ENCODE results near the gene TBC1D8. TPM values are rescaled to one million over a fixed set of nuclear protein-coding genes. Genes with fewer than 3 reads are reported as not detected.

TBC1D8 gene
- total and polyA plus RNA-seq, 9 of the 15 experiments (the other 6 are each of a cell fraction or from before 2014, with no cell fraction given) = 0.36 to 1.3 (median 0.82) TPM

DNA sequence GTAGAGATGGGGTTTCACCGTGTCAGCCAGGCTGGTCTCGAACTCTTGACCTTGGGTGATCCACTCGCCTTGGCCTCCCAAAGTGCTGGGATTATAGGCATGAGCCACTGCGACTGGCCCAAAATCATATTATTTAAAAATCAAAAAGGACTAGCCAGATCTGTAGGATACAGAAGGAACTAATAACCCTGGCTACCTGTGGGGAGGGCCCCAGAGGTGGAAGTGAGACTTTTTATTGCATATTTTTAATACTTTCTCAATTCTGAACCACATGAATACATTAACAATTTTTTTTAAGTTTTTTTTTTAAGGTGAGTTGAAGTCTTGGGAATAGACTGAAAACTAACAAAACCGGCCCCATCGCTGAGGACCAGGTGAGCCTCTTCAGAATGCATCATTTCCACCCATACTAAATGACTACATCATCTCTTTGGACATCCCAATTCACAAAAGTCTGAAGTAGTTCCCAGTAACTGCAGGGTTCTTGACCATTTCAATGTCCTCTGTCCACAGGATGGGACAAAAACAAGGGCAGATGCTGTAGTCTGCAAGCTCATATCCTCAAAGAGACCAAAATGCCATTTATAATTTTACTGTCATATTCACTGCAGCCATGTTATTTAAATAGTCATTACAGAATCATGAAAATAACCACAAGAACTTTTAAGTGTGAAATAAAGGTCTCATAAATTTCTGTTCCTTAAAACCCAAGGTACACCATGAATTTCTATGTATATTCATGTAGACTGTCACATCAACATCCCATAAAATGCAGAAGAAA, 127.7 kb downstream of the TBC1D8 start:
- Histone ChIP-seq H3K9ac (ENCODE audit: insufficient read depth in 1 of 2, low read depth in 2 of 2, low read length in 2 of 2) (no peak overlapping the region), H3K9me1 (ENCODE audit: control insufficient read depth, insufficient read depth, low read length) (no peaks in the 10 kb centered on the region), H3K36me3 (ENCODE audit: control insufficient read depth, insufficient read depth, low read length) (peaks cover 14% of the 10 kb centered on the region; the same call in 2 of the 3 replicates), H4K20me1 (replicated peaks; ENCODE audit: control insufficient read depth, insufficient read depth, low read length) (no peaks in the 10 kb centered on the region), H3K27me3 (ENCODE audit: control insufficient read depth in 2 of 2, insufficient read depth in 2 of 2, low read length in 2 of 2) (no peaks in the 10 kb centered on the region), H2AFZ (ENCODE audit: low read depth, low read length) (no peak overlapping the region), H3K4me2 (ENCODE audit: insufficient read depth, low read length) (no peak overlapping the region), H3K9me3 (replicated peaks; ENCODE audit: control insufficient read depth, insufficient read depth, low read depth, low read length) (no peaks in the 10 kb centered on the region), H3K4me1 (replicated peaks in 1 of 2; ENCODE audit: control insufficient read depth in 2 of 2, insufficient read depth in 2 of 2, low read length in 2 of 2) (no peaks in the 10 kb centered on the region; a peak in 1 of 5 replicates), H3K27ac (ENCODE audit: extremely low read depth, low read depth, low read length) (no peak overlapping the region), H3K4me3 (no peak overlapping the region), H3K79me2 (ENCODE audit: control insufficient read depth, insufficient read depth, low read length) (no peaks in the 10 kb centered on the region)
- DNase-seq (ENCODE audit: extremely low read depth in 1 of 4, low spot score in 3 of 4) = no peak
- no peak for ATAC-seq
- 93% methylated on average over 6 of the region's 6 CpGs for WGBS (ENCODE audit: insufficient coverage, low coverage, missing lambda C conversion rate)
- CTCF ChIA-PET (ENCODE audit: low intra/inter-chr PET ratio) = no interaction called here
- POLR2A ChIA-PET = interaction anchor here (2.4 kb wide), 1 partner anchor 7 kb away, joined by 8 read pairs; no protein-coding TSS in a partner anchor
- in situ Hi-C loops (cut with MboI) (no loop called here), intact Hi-C loops (cut with micrococcal nuclease) (no loop called here)
- BruUV-seq (replicated peaks) = no TSS peak
- no peak for TF ChIP-seq EWSR1 (IDR thresholded peaks at IDR 0.05; ENCODE audit: borderline replicate concordance, low read depth, partially characterized antibody)
- TF ChIP-seq ELF2 (CRISPR knock-in tag; IDR thresholded peaks at IDR 0.05) = no peak
- TF ChIP-seq EP400 (IDR thresholded peaks at IDR 0.05) = no peak
- no peak for TF ChIP-seq CHD1 (IDR thresholded peaks at IDR 0.05; ENCODE audit: low read length)
- no peak for TF ChIP-seq LCOR (CRISPR knock-in tag; IDR thresholded peaks at IDR 0.05)
- TF ChIP-seq ZNF696 (CRISPR knock-in tag; conservative IDR thresholded peaks at IDR 0.05) = no peak
- TF ChIP-seq, protein P1, sequence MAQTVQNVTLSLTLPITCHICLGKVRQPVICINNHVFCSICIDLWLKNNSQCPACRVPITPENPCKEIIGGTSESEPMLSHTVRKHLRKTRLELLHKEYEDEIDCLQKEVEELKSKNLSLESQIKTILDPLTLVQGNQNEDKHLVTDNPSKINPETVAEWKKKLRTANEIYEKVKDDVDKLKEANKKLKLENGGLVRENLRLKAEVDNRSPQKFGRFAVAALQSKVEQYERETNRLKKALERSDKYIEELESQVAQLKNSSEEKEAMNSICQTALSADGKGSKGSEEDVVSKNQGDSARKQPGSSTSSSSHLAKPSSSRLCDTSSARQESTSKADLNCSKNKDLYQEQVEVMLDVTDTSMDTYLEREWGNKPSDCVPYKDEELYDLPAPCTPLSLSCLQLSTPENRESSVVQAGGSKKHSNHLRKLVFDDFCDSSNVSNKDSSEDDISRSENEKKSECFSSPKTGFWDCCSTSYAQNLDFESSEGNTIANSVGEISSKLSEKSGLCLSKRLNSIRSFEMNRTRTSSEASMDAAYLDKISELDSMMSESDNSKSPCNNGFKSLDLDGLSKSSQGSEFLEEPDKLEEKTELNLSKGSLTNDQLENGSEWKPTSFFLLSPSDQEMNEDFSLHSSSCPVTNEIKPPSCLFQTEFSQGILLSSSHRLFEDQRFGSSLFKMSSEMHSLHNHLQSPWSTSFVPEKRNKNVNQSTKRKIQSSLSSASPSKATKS (CRISPR knock-in tag; IDR thresholded peaks at IDR 0.05) = no peak
- TF ChIP-seq, protein P2, sequence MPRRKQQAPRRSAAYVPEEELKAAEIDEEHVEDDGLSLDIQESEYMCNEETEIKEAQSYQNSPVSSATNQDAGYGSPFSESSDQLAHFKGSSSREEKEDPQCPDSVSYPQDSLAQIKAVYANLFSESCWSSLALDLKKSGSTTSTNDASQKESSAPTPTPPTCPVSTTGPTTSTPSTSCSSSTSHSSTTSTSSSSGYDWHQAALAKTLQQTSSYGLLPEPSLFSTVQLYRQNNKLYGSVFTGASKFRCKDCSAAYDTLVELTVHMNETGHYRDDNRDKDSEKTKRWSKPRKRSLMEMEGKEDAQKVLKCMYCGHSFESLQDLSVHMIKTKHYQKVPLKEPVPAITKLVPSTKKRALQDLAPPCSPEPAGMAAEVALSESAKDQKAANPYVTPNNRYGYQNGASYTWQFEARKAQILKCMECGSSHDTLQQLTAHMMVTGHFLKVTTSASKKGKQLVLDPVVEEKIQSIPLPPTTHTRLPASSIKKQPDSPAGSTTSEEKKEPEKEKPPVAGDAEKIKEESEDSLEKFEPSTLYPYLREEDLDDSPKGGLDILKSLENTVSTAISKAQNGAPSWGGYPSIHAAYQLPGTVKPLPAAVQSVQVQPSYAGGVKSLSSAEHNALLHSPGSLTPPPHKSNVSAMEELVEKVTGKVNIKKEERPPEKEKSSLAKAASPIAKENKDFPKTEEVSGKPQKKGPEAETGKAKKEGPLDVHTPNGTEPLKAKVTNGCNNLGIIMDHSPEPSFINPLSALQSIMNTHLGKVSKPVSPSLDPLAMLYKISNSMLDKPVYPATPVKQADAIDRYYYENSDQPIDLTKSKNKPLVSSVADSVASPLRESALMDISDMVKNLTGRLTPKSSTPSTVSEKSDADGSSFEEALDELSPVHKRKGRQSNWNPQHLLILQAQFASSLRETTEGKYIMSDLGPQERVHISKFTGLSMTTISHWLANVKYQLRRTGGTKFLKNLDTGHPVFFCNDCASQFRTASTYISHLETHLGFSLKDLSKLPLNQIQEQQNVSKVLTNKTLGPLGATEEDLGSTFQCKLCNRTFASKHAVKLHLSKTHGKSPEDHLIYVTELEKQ (CRISPR knock-in tag; IDR thresholded peaks at IDR 0.05) = no peak
- no peak for TF ChIP-seq HDAC6 (IDR thresholded peaks at IDR 0.05; ENCODE audit: low read depth, low read length)
- TF ChIP-seq ZBTB1 (CRISPR knock-in tag; IDR thresholded peaks at IDR 0.05; ENCODE audit: borderline replicate concordance, low read depth) = no peak
- TF ChIP-seq HDAC1 (IDR thresholded peaks at IDR 0.05) = no peak
- no peak for FAIRE-seq

Measured in K562 (cell line).